GM23338 (cell line): ENCODE measurements around the gene TOR3A. TPM values are rescaled to one million over a fixed set of nuclear protein-coding genes. Genes with fewer than 3 reads are reported as not detected.

Experiments
- ATAC-seq: fragments of 200-7000 bp; cut with Tn5 transposase; 3 replicates; pipeline ENCODE4 v1.9.1; 2020
- DNase-seq: peaks from one replicate; pipeline ENCODE4 v3.0.0-alpha.2; 2015; ENCODE audit warnings: low spot score
- H2AFZ ChIP-seq: fragments of 200-600 bp; sonication (generic); 2 replicates; pipeline ENCODE4 v1.8.0; 2016; ENCODE audit warnings: antibody characterized with exemption, mild to moderate bottlenecking, moderate library complexity
- H3F3A ChIP-seq: fragments of 200-600 bp; sonication (generic); replicated peaks from 2 replicates; pipeline ENCODE4 v1.8.0; 2017; ENCODE audit warnings: antibody characterized with exemption, mixed run types, low read depth
- H3K27ac ChIP-seq: fragments of 200-600 bp; sonication (generic); 2 replicates; pipeline ENCODE4 v1.6.1; 2016; ENCODE audit warnings: low read depth
- H3K27me3 ChIP-seq: fragments of 200-600 bp; sonication (generic); 2 replicates; pipeline ENCODE4 v1.8.0; 2016; ENCODE audit warnings: mild to moderate bottlenecking, mixed run types, moderate library complexity; ENCODE audit not compliant: insufficient read depth
- H3K36me3 ChIP-seq: fragments of 200-600 bp; sonication (generic); 2 replicates; pipeline ENCODE4 v1.8.0; 2016; ENCODE audit warnings: mild to moderate bottlenecking; ENCODE audit not compliant: insufficient read depth
- H3K4me1 ChIP-seq: fragments of 200-600 bp; sonication (generic); 2 replicates; pipeline ENCODE4 v1.8.0; 2016; ENCODE audit warnings: mild to moderate bottlenecking, moderate library complexity; ENCODE audit not compliant: insufficient read depth
- H3K4me2 ChIP-seq: fragments of 200-600 bp; sonication (generic); 2 replicates; pipeline ENCODE4 v1.7.1; 2017; ENCODE audit warnings: mixed run types
- H3K4me3 ChIP-seq: fragments of 200-600 bp; sonication (generic); 2 replicates; pipeline ENCODE4 v1.6.1; 2016; ENCODE audit warnings: mixed run types
- H3K79me2 ChIP-seq: fragments of 200-600 bp; sonication (generic); replicated peaks from 2 replicates; pipeline ENCODE4 v1.8.0; 2017; ENCODE audit warnings: mild to moderate bottlenecking; ENCODE audit not compliant: insufficient read depth
- H3K9me2 ChIP-seq: fragments of 200-600 bp; sonication (generic); 2 replicates; pipeline ENCODE4 v1.8.0; 2017; ENCODE audit not compliant: insufficient read depth
- H4K20me1 ChIP-seq: fragments of 200-600 bp; sonication (generic); replicated peaks from 2 replicates; pipeline ENCODE4 v1.8.0; 2017; ENCODE audit warnings: mild to moderate bottlenecking; ENCODE audit not compliant: insufficient read depth
- H3K27ac Mint-ChIP-seq: 2 replicates; pipeline ENCODE4 v1.8.0; 2020; ENCODE audit warnings: inconsistent platforms, mild to moderate bottlenecking, moderate library complexity, mixed read lengths
- H3K27me3 Mint-ChIP-seq: 3 replicates; pipeline ENCODE4 v1.8.0; 2022; ENCODE audit warnings: low read depth, mild to moderate bottlenecking, moderate library complexity, mixed read lengths, inconsistent platforms; ENCODE audit not compliant: insufficient read depth, poor library complexity
- H3K36me3 Mint-ChIP-seq: 3 replicates; pipeline ENCODE4 v1.8.0; 2021; ENCODE audit warnings: low read depth, mild to moderate bottlenecking, inconsistent platforms, moderate library complexity, mixed read lengths
- H3K4me1 Mint-ChIP-seq: 3 replicates; pipeline ENCODE4 v1.8.0; 2020; ENCODE audit warnings: mild to moderate bottlenecking, inconsistent platforms, mixed read lengths
- H3K4me3 Mint-ChIP-seq: 3 replicates; pipeline ENCODE4 v1.8.0; 2021; ENCODE audit warnings: moderate library complexity, mild to moderate bottlenecking, inconsistent platforms, mixed read lengths
- H3K9me3 Mint-ChIP-seq: 3 replicates; pipeline ENCODE4 v1.8.0; 2020; ENCODE audit warnings: moderate library complexity, mild to moderate bottlenecking, inconsistent platforms, mixed read lengths
- CREB1 ChIP-seq: fragments of 250-450 bp; sonication (Bioruptor Pico); IDR thresholded peaks from 2 replicates; pipeline ENCODE4 v1.5.0; 2020; ENCODE audit warnings: low read depth, mild to moderate bottlenecking, moderate library complexity
- CTCF ChIP-seq, 2 experiments: fragments of 200-600 bp in 1 of 2; sonication (generic) in 1 of 2; conservative IDR thresholded peaks; 2 replicates each; pipeline versions ENCODE4 v1.5.1 to v1.6.1; 2016 to 2017; ENCODE audit warnings: antibody characterized with exemption in 2 of 2, low read depth in 2 of 2, mild to moderate bottlenecking in 2 of 2, moderate library complexity in 1 of 2
- EZH2 ChIP-seq: fragments of 200-600 bp; sonication (generic); IDR thresholded peaks from one replicate; pipeline ENCODE4 v1.8.0; 2017; ENCODE audit warnings: antibody characterized with exemption, mild to moderate bottlenecking, low read depth; ENCODE audit not compliant: unreplicated experiment
- EZH2phosphoT487 ChIP-seq: fragments of 200-600 bp; sonication (generic); IDR thresholded peaks from one replicate; pipeline ENCODE4 v1.8.1; 2018; ENCODE audit warnings: antibody characterized with exemption; ENCODE audit not compliant: unreplicated experiment
- JUNB ChIP-seq: IDR thresholded peaks from one replicate; pipeline ENCODE4 v1.6.1; 2016; ENCODE audit warnings: antibody characterized with exemption; ENCODE audit not compliant: unreplicated experiment
- NANOG ChIP-seq: IDR thresholded peaks from 2 replicates; pipeline ENCODE4 v1.6.1; 2016; ENCODE audit warnings: antibody characterized with exemption, borderline replicate concordance
- POLR2AphosphoS5 ChIP-seq: IDR thresholded peaks from 2 replicates; pipeline ENCODE4 v1.6.1; 2016; ENCODE audit warnings: antibody characterized with exemption, low read depth
- STAT1 ChIP-seq: IDR thresholded peaks from one replicate; pipeline ENCODE4 v1.6.1; 2016; ENCODE audit warnings: antibody characterized with exemption; ENCODE audit not compliant: unreplicated experiment
- ZNF114 ChIP-seq: fragments of 250-450 bp; sonication (Bioruptor Pico); IDR thresholded peaks from 2 replicates; pipeline ENCODE4 v1.5.0; 2020; ENCODE audit warnings: mild to moderate bottlenecking, moderate library complexity
- ZNF331 ChIP-seq: fragments of 250-450 bp; sonication (Bioruptor Pico); IDR thresholded peaks from 2 replicates; pipeline ENCODE4 v1.5.0; 2020; ENCODE audit warnings: low read depth, mild to moderate bottlenecking, moderate library complexity
- ZNF462 ChIP-seq: fragments of 250-450 bp; sonication (Bioruptor Pico); IDR thresholded peaks from 2 replicates; pipeline ENCODE4 v1.5.0; 2020; ENCODE audit warnings: mild to moderate bottlenecking, moderate library complexity
- polyA plus RNA-seq: library from polyadenylated mRNA; unstranded; fragments of >200 nt; fragmentation: Nextera tagmentation; extraction: Ambion mirVana; gene quantifications from 2 replicates; pipeline ENCODE4 v1.2.1, GENCODE V29; 2016
- total RNA-seq: library from RNA; depleted of rRNA; stranded (reverse); fragments of >200 nt; shearing (Covaris generic); gene quantifications from 2 replicates; pipeline ENCODE4 v1.2.3, GENCODE V29; 2014
- TF ChIP-seq, protein P1 (sequence below): IDR thresholded peaks from one replicate; pipeline ENCODE4 v1.6.1; 2018; ENCODE audit warnings: antibody characterized with exemption; ENCODE audit not compliant: unreplicated experiment
- TF ChIP-seq, protein P2 (sequence below): IDR thresholded peaks from 2 replicates; pipeline ENCODE4 v1.6.1; 2016; ENCODE audit warnings: antibody characterized with exemption

Gene TOR3A
- total and polyA plus RNA-seq, 2 experiments from 2014 or later: 11.2 to 57.6 TPM

GRCh38 chr1:179137617-179138255 lies 55.9 kb downstream of the TOR3A start:
- peaks cover 45% of the 10 kb centered on the region for H3K79me2 ChIP-seq
- H3K9me2 ChIP-seq: no peaks in the 10 kb centered on the region
- Mint-ChIP-seq H3K4me1 (peaks cover 11% of the 10 kb centered on the region), H3K27me3 (peaks cover 2% of the 10 kb centered on the region), H3K27ac (no peak overlapping the region), H3K36me3 (peaks cover 48% of the 10 kb centered on the region), H3K4me3 (no peak overlapping the region), H3K9me3 (peaks cover 40% of the 10 kb centered on the region)
- H3K4me1 ChIP-seq: peaks cover 17% of the 10 kb centered on the region
- no peaks in the 10 kb centered on the region for H3K27me3 ChIP-seq
- no peak overlapping the region for H3K4me3 ChIP-seq
- no peaks in the 10 kb centered on the region for H4K20me1 ChIP-seq
- H2AFZ ChIP-seq: no peak overlapping the region
- TF ChIP-seq, protein P1, sequence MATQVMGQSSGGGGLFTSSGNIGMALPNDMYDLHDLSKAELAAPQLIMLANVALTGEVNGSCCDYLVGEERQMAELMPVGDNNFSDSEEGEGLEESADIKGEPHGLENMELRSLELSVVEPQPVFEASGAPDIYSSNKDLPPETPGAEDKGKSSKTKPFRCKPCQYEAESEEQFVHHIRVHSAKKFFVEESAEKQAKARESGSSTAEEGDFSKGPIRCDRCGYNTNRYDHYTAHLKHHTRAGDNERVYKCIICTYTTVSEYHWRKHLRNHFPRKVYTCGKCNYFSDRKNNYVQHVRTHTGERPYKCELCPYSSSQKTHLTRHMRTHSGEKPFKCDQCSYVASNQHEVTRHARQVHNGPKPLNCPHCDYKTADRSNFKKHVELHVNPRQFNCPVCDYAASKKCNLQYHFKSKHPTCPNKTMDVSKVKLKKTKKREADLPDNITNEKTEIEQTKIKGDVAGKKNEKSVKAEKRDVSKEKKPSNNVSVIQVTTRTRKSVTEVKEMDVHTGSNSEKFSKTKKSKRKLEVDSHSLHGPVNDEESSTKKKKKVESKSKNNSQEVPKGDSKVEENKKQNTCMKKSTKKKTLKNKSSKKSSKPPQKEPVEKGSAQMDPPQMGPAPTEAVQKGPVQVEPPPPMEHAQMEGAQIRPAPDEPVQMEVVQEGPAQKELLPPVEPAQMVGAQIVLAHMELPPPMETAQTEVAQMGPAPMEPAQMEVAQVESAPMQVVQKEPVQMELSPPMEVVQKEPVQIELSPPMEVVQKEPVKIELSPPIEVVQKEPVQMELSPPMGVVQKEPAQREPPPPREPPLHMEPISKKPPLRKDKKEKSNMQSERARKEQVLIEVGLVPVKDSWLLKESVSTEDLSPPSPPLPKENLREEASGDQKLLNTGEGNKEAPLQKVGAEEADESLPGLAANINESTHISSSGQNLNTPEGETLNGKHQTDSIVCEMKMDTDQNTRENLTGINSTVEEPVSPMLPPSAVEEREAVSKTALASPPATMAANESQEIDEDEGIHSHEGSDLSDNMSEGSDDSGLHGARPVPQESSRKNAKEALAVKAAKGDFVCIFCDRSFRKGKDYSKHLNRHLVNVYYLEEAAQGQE: no peak
- TF ChIP-seq CTCF (conservative IDR thresholded peaks at IDR 0.05; ENCODE audit: low read depth in 2 of 2) (no peak), ZNF331 (CRISPR knock-in tag) (no peak), POLR2AphosphoS5 (no peak), CREB1 (no peak), STAT1 (no peak), NANOG (no peak), EZH2 (no peak), EZH2phosphoT487 (no peak), ZNF462 (CRISPR knock-in tag) (no peak), JUNB (no peak), ZNF114 (CRISPR knock-in tag) (no peak)
- TF ChIP-seq, protein P2, sequence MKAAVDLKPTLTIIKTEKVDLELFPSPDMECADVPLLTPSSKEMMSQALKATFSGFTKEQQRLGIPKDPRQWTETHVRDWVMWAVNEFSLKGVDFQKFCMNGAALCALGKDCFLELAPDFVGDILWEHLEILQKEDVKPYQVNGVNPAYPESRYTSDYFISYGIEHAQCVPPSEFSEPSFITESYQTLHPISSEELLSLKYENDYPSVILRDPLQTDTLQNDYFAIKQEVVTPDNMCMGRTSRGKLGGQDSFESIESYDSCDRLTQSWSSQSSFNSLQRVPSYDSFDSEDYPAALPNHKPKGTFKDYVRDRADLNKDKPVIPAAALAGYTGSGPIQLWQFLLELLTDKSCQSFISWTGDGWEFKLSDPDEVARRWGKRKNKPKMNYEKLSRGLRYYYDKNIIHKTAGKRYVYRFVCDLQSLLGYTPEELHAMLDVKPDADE: no peak
- no peak overlapping the region for H3K4me2 ChIP-seq
- no peak overlapping the region for H3K27ac ChIP-seq
- no peak for ATAC-seq
- H3K36me3 ChIP-seq: no peaks in the 10 kb centered on the region; the same call in 1 of the 2 replicates
- DNase-seq: no peak
- H3F3A ChIP-seq: no peaks in the 10 kb centered on the region
